Measurements from ENCODE around the gene PTGS1.

DNA sequence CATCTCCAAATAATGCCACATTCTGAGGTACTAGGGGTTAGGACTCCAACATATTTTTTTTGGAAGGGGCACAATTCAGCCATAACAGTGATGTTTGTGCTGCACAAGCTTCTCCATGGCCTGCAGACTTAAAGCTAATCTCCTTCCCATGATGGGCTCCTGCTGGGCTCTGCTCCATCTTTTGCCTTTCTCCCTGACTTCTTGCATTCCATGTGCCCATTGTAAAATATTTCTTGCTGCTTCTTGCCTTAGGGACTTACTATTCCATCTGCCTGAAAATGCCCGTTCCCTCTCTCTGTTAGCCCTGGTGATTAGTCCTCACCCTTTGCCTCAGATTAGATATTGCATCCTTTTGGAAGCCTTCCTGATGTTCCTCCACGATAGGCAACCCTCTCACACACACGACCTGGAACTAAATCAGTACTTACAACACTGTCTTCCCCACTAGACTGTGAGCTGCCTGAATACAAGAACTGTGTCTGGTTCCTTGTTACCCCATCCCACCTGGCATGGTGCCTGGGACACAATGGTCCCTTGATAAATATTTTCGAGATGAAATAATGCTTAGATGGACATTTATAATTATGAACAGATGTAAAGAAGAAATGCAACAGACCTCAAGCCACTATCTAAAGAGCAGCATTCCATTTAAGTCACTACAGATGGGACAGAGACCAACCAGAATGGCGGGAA is 73.4 kb downstream of the PTGS1 start:
- TF ChIP-seq ZNF274 (IDR thresholded peaks at IDR 0.05; ENCODE audit: low read depth, low read length) (no peak), SUZ12 (IDR thresholded peaks at IDR 0.05; ENCODE audit: extremely low read depth, insufficient read depth, insufficient read length) (no peak), YY1 (IDR thresholded peaks at IDR 0.05; ENCODE audit: insufficient read depth, insufficient read length) (no peak)

Measured in NT2/D1 (cell line).